GM19240 (cell line): ENCODE results near the gene NECTIN2.
"Not testable (repeated sequence)": the region's sequence is repeated elsewhere in the genome, so short reads cannot be mapped to it uniquely, and the experiment has no call there.

Experiments used
- DNase-seq: peaks from one replicate; pipeline ENCODE4 v3.0.0; 2011; ENCODE audit warnings: low spot score; ENCODE audit not compliant: insufficient read length

The NECTIN2 gene

DNA sequence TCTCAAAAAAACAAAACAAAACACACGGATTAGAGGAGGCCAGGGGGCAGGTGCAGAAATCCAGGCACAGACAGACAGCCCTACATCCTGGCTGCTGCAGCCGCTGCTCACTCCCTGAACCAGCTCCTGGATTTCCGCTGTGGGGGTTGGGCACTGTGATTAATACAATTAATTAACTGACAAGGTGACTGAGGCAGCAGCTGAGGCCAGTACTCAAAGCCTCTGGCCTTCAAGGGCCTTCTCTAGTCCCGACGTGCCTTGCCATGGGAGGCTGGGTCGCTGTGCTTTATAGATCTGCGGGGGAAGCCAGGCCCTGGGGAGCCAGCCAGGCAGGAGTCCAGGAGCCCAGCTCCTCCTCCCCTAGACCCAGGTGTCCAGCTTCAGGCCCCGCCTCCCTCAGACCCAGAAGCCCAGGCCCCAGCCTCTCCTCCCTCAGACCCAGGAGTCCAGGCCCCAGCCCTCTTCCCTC, 4.6 kb downstream of the NECTIN2 start:
- DNase-seq: no peak

DNA sequence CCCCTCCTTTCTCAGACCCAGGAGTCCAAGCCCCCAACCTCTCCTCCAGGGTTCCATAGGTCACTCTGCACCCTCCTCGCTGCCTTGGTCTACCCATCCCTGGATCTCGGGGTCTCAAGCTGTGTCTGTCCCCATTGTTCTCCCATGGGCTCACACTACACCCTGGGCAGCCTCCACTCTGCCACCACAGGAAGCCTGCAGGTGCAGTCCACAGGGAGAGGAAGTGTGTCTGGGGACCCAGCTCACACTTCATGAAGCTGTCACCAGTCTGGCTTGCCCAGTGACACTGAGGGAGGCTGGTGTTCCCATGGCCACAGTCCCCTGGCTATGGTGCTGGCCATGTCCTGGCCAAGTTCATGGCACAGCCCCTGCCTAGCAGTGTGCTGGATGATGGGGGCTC, 5.3 kb downstream of the NECTIN2 start:
- no peak for DNase-seq

DNA sequence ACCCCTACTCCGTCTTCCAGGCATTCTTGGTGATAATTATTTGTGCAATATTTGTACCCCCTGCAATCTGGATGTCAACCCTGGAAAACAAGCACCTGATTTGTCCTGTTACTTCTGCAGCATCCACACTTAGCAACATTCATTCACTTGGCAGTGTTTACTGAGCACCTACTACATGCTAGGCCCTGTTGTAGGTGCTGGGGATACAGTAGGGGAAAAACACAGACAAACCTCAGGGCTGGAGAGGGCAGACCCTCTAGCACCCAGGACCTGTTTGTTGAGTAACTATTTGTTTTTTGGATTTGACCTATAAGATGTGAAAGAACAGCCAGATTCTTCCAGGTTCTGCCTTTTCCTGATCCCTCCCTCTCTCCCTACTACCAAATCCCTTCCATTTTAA, 9.5 kb downstream of the NECTIN2 start:
- DNase-seq: no peak

DNA sequence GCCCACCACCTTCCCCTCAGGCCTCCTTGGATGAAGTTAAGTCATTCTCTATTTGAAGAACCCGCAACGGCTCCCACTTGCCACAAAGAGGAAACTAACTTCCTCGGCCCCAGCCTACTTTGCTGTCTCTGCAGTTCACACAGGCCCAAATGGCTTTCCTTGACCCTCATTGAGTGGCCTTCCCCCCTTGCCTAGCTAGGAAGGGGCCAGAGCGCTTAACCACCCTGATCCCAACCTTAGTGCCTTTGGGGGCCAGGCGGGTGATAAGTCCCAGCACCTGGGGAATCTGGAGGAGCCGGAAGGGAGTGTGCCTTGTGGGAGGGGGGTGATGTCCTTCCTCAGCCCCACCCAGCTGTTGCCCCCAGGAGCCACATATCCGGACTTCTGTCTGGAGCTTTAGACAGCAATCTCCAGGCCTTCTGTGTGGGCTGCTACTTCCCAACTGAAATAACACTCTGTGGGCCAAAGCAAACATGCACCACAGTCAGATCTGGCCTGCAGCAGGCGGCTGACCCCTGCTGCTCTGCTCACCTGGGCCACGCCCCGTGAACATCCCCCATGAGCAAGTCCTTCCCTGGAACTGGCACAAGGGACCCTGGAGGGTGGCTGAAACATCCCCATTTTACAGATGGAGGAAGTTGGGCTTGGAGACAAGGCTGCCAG, 10.5 kb downstream of the NECTIN2 start:
- no peak for DNase-seq

DNA sequence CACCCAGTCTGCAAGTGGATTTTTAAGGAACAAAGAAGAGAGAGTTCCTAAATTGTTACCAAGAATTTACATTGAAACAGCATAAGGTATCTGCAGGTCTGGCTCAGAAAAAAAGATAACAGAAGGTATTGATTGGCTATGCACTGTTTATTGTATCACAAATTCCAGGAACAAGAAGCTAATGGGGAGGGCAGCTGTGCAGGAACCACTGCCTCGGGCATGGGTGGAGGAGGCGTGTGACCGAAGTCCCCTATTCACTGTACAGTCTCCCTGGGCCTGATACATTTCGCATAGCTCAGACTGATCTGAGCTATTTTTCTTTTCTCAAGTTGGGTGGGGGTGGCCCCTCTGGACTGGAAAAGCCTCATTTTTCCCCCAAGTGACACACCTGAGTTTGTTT, 11.7 kb downstream of the NECTIN2 start:
- no peak for DNase-seq

DNA sequence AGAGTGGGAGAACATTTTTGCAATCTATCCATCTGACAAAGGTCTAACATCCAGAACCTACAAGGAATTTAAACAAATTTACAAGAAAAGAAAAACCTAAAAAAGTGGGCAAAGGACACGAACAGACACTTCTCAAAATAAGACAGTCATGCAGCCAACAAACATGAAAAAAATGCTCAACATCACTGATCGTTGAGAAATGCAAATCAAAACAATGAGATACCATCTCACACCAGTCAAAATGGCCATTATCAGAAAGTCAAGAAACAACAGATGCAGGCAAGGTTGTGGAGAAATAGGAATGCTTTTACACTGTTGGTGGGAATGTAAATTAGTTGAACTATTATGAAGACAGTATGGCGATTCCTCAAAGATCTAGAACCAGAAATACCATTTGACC, 15.5 kb downstream of the NECTIN2 start:
- not testable (repeated sequence) for DNase-seq

DNA sequence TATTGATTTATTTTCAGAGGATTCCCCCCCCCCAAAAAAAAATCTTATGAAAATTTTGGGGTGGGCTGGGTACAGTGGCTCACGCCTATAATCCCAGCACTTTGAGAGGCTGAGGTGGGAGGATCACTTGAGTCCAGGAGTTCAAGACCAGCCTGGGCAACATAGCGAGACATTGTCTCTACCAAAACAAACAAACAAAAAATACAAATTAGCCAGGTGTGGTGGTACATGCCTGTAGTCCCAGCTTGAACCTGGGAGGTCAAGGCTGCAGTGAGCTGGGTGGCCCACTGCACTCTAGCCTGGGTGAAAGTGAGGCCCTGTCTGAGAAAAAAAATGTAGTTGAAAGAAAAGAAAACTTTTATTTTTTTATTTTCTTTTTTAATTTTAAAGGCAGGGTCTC, 17.9 kb downstream of the NECTIN2 start:
- DNase-seq: no peak

DNA sequence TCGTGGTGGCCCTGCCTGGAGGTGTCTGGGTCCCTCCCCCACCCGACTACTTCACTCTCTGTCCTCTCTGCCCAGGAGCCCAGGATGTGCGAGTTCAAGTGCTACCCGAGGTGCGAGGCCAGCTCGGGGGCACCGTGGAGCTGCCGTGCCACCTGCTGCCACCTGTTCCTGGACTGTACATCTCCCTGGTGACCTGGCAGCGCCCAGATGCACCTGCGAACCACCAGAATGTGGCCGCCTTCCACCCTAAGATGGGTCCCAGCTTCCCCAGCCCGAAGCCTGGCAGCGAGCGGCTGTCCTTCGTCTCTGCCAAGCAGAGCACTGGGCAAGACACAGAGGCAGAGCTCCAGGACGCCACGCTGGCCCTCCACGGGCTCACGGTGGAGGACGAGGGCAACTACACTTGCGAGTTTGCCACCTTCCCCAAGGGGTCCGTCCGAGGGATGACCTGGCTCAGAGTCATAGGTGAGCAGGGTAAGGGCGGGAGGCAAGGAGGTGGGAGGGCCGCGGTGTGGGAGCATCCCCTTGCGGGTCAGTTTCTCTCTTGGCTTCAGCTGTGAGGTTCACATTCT, 19.2 kb downstream of the NECTIN2 start:
- DNase-seq: no peak

DNA sequence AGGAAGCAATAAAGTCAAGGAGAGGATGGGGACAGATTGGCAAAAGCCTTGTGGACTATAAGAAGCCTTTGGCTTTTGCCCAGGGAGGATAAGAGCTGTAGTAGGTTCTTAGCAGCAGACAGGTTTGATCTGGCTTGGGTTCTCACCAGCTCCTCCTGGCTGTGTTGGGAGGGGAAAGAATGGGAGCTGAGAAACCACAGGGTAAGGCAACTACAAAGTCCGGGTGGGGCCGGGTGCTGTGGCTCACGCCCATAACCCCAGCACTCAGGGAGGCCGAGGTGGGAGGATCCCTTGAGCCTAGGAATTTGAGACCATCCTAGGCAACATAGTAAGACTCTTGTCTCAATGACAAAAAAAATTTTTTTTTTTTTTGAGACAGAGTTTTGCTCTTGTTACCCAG, 20.6 kb downstream of the NECTIN2 start:
- no peak for DNase-seq

DNA sequence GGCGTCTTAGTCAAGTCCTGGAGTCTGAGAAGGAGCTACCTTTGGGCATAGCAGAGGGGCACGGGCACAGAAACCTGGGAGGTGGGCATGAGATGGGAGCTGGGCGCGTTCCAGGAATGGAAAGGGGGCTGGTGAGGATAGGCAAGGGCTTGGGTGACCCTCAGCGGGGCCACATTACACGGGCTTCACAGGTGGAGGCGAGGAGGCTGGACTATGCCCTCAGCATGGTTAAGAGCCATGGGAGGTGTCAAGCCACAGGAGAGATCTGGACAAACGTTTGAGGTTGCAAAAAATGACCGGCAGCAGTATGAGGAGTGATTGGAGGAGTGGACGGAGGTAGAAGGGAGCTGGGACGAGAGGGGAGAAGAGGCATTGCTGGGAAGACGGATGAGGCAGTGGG, 21.5 kb downstream of the NECTIN2 start:
- no peak for DNase-seq

DNA sequence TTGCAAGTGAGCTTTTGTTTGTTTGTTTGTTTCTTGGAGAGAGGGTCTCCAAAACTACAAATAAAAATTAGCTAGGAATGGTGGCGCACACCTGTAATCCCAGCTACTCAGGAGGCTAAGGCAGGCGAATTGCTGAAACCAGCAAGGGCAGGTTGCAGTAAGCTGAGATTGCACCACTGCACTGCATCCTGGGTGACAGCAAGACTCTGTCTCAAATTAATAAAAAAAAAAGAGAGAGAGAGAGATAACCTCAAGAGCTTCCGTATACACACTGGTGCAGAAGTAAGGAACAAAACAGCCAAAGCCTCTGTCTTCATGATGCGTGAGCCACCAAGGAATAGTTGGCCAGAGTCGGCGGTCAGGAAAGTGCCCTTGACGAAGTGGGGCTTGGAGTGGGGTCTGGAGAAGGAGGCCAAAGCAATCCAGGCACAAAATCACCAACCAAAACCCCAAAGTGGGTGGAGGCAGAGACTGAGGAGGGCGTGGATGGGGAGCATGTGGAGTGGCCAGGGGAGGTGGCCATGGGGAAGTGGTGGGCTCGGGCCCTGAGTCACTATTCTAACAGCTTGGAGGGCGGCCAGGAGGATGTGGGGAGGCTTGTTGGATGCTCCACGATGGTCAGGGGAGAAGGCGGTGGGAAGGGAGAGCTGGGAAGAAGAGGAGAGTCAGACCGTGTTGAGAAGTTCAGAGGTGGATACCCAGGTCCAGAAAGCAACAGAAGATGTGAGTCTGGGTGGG, 23.8 kb downstream of the NECTIN2 start:
- DNase-seq: no peak

DNA sequence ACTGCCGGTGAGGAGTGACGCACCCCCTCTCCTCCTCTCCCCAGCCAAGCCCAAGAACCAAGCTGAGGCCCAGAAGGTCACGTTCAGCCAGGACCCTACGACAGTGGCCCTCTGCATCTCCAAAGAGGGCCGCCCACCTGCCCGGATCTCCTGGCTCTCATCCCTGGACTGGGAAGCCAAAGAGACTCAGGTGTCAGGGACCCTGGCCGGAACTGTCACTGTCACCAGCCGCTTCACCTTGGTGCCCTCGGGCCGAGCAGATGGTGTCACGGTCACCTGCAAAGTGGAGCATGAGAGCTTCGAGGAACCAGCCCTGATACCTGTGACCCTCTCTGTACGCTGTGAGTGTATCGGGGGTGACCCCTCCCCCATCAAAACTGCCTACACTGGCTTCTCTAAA, 25.7 kb downstream of the NECTIN2 start:
- no peak for DNase-seq

DNA sequence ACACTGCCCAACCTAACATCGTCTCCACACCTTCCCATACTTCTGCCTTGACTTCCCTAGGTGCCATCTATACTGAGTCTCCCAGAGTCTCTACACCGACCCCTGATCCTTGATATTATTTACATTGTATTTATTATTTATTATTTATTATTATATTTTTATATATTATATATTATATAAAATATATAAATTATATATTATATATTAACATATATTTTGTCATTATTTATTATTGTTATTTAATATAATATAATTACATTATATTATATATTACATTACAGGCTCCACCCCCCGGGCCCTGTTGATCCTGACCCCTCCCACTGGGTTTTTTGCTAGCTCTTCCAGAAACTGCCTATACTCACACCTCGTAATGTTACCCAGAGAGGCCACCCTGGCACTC, 26.6 kb downstream of the NECTIN2 start:
- no peak for DNase-seq

DNA sequence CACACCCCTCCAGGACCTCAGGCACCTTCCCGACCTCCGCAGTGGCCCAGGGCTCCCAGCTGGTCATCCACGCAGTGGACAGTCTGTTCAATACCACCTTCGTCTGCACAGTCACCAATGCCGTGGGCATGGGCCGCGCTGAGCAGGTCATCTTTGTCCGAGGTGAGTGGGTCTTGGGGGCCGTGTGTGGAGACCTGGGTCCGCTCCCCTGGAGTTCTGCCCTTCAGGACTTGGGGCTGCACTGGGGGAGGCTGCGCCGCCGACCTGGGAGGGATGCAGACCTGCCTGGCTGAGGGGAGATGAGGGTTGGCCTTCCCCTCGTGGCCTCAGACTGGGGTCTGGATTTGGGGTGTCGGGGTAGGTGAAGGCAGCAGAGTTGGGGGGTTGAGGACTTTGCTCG, 28.2 kb downstream of the NECTIN2 start:
- no peak for DNase-seq

DNA sequence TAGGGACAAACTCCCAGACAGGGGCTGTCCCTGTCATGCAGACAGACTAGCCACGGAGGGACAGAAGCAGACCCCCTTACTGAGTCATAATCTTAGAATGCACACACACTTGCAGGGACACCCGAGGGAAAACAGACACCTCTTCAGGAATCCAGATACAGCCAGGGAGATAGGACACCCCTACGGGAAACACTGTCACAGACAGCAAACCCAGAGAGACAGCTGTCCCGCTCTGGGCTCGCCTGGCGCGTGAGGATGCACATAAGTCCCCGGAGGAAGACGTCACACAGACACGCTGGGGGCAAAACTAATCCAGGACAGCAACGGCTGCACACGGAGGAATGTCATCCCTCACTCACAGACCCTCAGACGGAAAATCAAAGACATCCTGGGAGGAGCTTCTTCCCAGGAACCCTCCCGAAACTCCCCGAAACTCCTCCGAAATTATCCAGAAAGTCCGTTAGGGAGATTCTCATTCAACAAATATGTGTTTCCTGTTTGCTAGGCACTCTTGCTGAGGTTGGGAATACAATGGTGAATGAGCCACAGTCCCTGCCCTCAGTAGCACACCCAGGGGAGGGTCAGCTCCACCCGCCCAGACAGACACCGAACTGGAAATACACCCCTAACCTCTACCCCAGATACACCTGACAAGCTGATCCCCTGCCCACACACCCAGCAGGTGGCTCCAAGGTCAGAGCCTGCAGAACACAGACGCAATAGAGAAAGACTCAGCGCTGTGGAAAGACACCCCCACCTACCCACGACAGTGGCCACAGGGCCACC, 29.8 kb downstream of the NECTIN2 start:
- DNase-seq: no peak

DNA sequence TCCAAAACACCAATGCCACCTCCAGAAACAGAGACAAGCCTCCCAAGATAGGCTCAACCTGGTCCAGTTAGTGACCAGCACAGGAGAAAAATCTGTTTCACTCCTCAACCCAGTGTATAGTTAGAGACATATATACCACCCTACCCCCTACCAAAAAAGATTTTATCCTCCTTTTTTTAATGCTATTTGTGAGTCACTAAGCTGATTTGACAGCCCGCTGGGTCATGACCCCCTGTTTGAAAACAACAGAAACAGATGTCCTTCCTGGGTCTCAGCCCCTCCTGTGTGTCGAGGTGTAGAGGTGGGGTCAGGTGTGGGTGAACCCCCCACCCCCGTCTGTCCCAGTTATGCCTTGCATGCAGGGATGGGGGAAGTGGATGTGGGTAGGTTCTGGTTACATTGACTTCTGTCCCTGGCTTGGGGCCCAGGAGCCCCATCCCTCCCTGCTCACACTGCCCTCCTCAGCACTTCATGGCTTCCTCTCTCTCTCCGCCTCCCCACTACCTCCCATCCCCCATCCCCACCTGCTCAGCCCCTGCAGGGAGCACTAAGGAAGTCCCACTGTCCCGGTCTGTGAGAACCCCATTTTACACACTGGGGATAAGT, 30.9 kb downstream of the NECTIN2 start:
- no peak for DNase-seq

DNA sequence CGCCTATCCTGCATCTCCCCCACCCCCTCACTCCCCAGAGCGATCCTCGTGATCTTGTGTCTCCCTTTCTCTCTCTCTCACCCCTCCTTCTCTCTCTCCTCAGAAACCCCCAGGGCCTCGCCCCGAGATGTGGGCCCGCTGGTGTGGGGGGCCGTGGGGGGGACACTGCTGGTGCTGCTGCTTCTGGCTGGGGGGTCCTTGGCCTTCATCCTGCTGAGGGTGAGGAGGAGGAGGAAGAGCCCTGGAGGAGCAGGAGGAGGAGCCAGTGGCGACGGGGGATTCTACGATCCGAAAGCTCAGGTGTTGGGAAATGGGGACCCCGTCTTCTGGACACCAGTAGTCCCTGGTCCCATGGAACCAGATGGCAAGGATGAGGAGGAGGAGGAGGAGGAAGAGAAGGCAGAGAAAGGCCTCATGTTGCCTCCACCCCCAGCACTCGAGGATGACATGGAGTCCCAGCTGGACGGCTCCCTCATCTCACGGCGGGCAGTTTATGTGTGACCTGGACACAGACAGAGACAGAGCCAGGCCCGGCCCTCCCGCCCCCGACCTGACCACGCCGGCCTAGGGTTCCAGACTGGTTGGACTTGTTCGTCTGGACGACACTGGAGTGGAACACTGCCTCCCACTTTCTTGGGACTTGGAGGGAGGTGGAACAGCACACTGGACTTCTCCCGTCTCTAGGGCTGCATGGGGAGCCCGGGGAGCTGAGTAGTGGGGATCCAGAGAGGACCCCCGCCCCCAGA, 32.2 kb downstream of the NECTIN2 start:
- DNase-seq: no peak

DNA sequence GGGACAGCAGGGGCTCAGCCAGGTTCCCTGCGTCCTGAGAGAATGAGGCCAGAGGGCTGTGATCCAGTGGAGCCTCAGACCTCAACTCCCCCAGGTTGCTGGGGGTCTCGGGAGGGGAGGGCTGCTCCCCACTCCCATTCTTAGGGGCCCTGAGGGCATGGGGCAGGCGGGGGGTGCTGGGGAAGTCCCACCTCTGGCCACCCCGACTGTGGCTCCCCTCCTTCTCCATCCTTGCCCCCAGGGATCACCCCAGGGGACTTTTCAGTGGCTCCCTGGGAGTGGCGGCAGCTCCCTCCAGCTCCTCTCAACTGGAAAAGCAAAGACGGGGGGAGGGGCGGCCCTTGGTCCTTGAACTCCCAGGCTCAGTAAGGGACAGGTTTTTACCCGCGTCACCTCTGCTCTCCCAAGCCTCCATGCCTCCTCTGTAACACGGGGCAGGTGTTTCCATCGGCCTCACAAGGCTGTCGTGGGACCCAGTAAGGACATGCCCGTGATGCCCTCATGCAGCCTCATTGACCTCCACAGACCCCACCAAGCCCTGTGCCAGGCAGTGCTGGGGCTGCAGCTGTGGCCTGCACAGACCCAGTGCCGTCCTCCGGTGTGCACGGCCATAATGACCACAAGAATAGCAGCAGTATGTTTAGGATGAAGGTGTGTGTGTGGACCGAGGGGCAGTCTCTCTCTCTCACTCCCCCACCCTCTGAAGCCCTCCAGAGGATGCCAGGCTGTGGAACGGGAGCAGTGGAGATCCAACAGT, 33.4 kb downstream of the NECTIN2 start:
- DNase-seq: no peak

DNA sequence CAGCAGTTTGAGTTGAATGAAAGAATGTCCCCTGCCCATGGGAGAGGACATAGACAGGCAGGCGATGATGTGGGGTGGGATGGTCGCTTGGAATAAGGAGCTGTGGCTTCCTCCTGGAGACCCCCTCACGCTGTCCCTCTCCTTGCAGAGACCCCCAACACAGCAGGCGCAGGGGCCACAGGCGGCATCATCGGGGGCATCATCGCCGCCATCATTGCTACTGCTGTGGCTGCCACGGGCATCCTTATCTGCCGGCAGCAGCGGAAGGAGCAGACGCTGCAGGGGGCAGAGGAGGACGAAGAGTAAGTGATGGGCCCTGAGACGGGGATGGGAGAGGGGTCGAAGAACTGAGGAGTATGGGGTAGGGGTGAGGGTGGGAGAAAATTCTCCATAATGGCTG, 36.0 kb downstream of the NECTIN2 start:
- DNase-seq: no peak
